ENCODE measurements around the gene PDE6D. TPM values are rescaled to one million over a fixed set of nuclear protein-coding genes. Genes with fewer than 3 reads are reported as not detected.

PDE6D gene
- polyA plus RNA-seq, 12 donors, result 15.6 to 31.9 (median 19.5) TPM; not detected in 1

DNA sequence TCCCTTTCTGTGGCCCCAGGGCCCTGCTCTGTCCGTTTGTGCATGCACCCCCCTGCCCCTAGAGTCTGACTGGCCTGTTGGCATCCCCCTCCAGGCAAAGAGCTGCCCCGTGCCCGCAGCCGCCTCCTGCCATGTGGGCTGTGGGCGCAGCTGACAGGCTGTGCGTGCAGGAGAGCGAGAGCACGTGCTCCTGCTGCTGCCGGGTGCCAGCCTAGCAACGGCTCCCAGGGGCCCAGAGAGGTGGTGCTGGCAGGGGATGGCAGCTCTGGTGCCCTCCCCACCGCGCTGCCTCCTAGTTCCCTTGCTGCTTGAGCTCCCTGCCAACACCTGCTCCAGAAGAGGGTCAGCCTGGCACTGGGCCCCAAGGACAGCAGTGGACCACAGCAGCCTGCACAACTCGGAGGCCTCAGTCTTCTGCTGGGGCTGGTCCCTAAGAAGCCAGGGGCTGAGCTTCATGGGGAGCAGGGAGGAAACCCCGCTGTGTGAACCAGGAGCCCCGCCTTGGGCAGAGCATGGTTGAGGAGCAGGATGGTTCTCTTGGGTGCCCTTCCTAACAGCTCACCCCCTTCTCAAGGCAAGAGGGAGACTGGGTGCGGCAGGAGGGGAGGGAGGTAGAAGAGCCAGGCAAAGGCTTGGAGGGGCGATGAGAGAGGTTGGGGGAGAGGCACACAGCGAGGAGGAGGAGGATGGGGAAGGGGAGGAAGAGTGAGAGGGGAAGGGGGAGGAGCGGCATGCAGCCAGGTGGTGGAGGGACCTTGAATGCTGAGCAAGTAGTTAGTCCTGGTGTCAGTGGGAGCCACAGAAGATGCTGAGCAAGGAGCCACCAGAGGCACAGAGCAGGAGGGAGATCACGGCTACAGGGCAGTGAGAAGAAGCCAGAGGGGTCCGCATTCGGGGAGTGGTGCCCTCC lies 96.5 kb downstream of the PDE6D start:
- no peak for DNase-seq

DNA sequence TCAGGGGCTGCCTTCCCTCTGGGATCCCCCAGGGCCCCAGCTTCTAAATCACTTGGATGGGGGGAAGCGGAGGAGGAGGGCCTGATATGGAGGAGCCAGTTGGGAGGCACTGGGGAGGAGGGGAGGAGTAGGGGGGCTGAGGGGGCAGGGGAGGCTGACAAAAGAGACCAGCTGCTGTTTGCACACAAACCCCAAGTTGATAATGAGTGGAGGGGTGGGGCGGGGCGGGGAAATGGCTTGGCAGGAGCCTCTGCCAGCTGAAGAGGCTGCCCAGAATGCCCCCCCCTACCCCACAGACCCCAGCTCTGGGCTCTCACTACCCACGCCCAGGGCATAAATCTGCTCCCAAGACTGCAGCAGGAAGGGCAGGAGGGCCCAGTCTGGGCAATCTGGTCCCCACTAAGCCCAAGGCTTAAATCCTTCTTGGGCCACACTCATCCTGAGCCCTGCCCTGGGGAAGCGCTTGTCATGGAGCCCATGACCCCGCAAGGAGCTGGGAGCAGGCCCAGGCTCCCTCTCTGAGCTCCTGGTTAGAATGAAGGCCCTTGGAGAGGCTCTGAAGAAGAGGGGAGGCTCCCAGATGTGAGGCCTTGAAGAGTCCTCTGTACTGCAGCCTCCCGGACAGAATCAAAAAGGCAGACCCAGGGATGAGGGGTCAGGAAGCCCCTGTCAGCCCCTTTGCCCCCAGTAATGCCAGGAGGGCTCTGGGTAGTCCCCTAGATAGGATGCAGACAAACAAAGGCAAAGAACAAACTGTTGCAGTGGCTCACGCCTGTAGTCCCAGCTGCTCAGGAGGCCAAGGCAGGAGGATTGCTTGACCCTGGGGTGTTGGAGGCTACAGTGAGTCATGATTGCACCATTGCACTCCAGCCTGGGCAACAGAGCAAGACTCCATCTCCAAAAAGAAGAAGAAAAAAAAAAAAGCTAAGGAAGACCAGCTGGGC lies 97.5 kb downstream of the PDE6D start:
- no peak for DNase-seq

DNA sequence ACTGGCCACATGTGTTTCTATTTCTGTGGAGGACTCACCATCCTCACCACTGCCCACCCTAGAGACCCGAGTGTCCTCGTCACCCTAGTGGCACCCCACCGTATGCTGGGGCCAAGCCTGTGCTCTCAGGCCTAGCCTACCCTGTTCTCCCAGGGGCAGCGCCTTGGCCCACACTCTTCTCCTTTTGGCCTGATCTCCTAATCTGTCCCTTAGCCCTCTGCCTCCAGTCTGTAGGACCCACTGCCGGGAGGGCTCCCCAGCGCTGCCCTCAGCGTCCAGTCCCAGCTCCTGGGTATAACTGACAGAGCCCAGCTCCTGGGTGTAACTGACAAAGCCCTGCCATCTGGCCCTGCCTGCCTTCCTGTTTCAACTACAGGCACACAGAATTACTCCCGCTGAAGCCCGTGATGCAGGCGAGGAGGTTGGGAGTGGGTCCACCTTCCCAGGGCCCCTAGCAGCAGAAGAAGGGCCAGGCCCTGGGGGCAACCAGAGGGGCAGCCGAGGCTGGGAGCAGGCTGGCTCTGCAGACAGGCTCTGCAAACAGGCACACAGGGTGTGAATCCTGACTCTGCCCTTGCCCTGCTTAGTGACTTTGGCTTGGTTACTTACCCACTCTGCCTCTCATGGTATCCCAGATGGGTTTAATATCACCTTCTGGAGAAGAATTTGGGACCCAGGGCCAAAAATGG lies 98.3 kb downstream of the PDE6D start:
- no peak for DNase-seq

Other genes starting within 250 kb of the PDE6D start
- not detected for gene TEX44, start 188.4 kb downstream of the PDE6D start, polyA plus RNA-seq (ENCODE audit: insufficient read length in 12 of 12)
- 1,000 to 10,000 TPM in 3 of 12 donors, 100 to 1,000 TPM in 9; 465 to 1,696 (median 648) TPM for gene PTMA, start 72.8 kb downstream of the PDE6D start, polyA plus RNA-seq (ENCODE audit: insufficient read length in 12 of 12)
- 10 to 100 TPM in 11 of 12 donors, not detected in 1; 34.4 to 53.1 (median 38.8) TPM for gene COPS7B, start 5.2 kb upstream of the PDE6D start, polyA plus RNA-seq (ENCODE audit: insufficient read length in 12 of 12)
- 1 to 10 TPM in 10 of 12 donors, not detected in 2; 1.8 to 5.0 (median 2.7) TPM for gene NPPC, start 145.1 kb upstream of the PDE6D start, polyA plus RNA-seq (ENCODE audit: insufficient read length in 12 of 12)
- gene DIS3L2, start 180.4 kb upstream of the PDE6D start, polyA plus RNA-seq (ENCODE audit: insufficient read length in 12 of 12), result 10 to 100 TPM in 11 of 12 donors, not detected in 1; 18.9 to 49.8 (median 20.4) TPM